Lung (tissue), 12 donors: ENCODE results near the gene SRC. TPM values are rescaled to one million over a fixed set of nuclear protein-coding genes. Genes with fewer than 3 reads are reported as not detected.

Experiments used
- ATAC-seq: fragments of 200-7000 bp; cut with Tn5 transposase; one replicate; pipeline ENCODE4 v1.9.1; 2020; ENCODE audit warnings: moderate number of reproducible peaks; ENCODE audit not compliant: insufficient read depth, low FRiP score
- DNase-seq, 3 donors: peaks; one replicate each; pipeline ENCODE4 v3.0.0-alpha.2; 2013 to 2017
- H3K27ac ChIP-seq, 2 donors: one replicate each; pipeline ENCODE4 v1.5.1; 2013; ENCODE audit warnings: mild to moderate bottlenecking in 2 of 2, moderate library complexity in 2 of 2, control low read depth in 1 of 2, inconsistent platforms in 1 of 2, low read depth in 1 of 2, low read length in 1 of 2
- H3K27me3 ChIP-seq, 3 donors: one replicate each; pipeline ENCODE4 v1.5.1; 2013; ENCODE audit warnings: low read length in 2 of 3; ENCODE audit not compliant: control insufficient read depth in 3 of 3, insufficient read depth in 3 of 3
- H3K36me3 ChIP-seq, 4 donors: one replicate each; pipeline ENCODE4 v1.5.1; 2013; ENCODE audit warnings: low read length in 4 of 4, mild to moderate bottlenecking in 1 of 4, moderate library complexity in 1 of 4; ENCODE audit not compliant: control insufficient read depth in 4 of 4, insufficient read depth in 4 of 4
- H3K4me1 ChIP-seq, 5 donors: one replicate each; pipeline ENCODE4 v1.5.1; 2013; ENCODE audit warnings: low read length in 5 of 5, mild to moderate bottlenecking in 2 of 5, moderate library complexity in 1 of 5; ENCODE audit not compliant: control insufficient read depth in 5 of 5, insufficient read depth in 5 of 5
- H3K4me3 ChIP-seq: one replicate; pipeline ENCODE4 v1.5.1; 2013; ENCODE audit warnings: mild to moderate bottlenecking, control low read depth, moderate library complexity
- H3K9ac ChIP-seq, 2 donors: one replicate each; pipeline ENCODE4 v1.5.1; 2013; ENCODE audit warnings: low read length in 2 of 2, control low read depth in 1 of 2; ENCODE audit not compliant: insufficient read depth in 1 of 2
- H3K9me3 ChIP-seq, 4 donors: one replicate each; pipeline ENCODE4 v1.5.1; 2013; ENCODE audit warnings: low read length in 3 of 4, mild to moderate bottlenecking in 1 of 4, moderate library complexity in 1 of 4; ENCODE audit not compliant: control insufficient read depth in 4 of 4, insufficient read depth in 3 of 4
- WGBS, 2 donors: extraction: QIAGEN DNeasy Blood & Tissue Kit; methylation state at CpG; one replicate each; pipeline ENCODE4 v1.1.7; 2013; 5-methylcytosine and 5-hydroxymethylcytosine counted together
- polyA plus RNA-seq, 2 donors: library from polyadenylated mRNA; stranded (reverse); fragments of 200-250 nt; gene quantifications; one replicate each; pipeline ENCODE4 v1.2.1, GENCODE V29; 2013
- total RNA-seq, 2 donors: library from RNA; depleted of rRNA in 1 of 2; stranded (reverse); fragments of >200 nt in 1 of 2; gene quantifications; one replicate each; pipeline ENCODE4 v1.2.1, GENCODE V29; 2014 to 2021
- TF ChIP-seq, protein P1 (sequence below): IDR thresholded peaks from 2 replicates; pipeline ENCODE4 v1.5.1; 2012; ENCODE audit warnings: mild to moderate bottlenecking; ENCODE audit errors: control extremely low read depth, extremely low read depth
- donor health status: control.
- donor health status: control.
- donor health status: Bipolar disorder and iron deficiency.
- donor health status: healthy.
- donor health status: DM: yes; HTN: yes; CAD: no.

SRC gene
- total and polyA plus RNA-seq, 4 donors, result 35.6 to 69.5 (median 50.1) TPM

DNA sequence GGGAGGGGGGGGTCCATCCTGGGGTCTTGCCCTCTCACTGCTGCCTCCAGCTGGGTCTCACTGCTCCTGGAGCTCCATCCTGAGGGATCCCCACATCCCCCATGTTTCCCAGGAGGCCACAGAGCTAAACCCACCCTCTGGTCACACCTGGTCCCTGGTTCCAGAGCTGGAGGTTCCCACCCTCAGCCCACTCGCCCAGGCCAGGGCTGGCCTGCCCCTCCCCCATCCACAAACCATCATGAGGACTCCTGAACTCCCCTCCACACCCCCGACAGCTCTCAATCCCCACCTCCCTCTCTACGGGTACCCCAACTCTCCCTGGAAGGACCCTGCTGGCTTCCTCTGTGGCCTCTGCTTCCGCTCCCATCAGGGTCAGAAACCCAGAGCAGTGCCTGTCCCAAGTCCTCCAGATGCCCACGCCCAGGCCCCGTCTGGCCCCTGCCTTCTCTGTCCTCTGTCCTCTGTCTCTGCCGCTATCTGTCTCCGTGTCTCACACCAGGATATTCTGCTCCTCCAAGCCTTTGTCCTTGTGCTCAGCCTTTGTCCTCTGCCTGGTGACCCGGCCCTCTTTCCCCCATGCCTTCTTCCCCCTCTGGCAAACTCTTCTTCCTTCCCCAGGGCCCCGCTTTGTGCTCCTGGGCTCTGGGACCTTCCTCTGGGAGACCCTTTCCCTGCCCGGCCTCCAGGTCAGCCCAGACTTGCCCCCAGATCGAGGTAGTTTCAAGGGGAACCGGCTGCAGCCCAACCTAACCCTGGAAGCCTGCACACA lies 74.0 kb downstream of the SRC start:
- no peak for ATAC-seq
- Histone ChIP-seq H3K4me1 (peaks cover 0 to 29% (median 10%) of the 10 kb centered on the region in 5 donors), H3K9ac (no peak overlapping the region), H3K27me3 (peaks cover 0 to 13% (median 0%) of the 10 kb centered on the region in 3 donors), H3K36me3 (no peaks in the 10 kb centered on the region), H3K27ac (no peak overlapping the region), H3K4me3 (no peak overlapping the region), H3K9me3 (peaks cover 0 to 5% (median 0%) of the 10 kb centered on the region in 4 donors)
- no peak for DNase-seq
- TF ChIP-seq, protein P1, sequence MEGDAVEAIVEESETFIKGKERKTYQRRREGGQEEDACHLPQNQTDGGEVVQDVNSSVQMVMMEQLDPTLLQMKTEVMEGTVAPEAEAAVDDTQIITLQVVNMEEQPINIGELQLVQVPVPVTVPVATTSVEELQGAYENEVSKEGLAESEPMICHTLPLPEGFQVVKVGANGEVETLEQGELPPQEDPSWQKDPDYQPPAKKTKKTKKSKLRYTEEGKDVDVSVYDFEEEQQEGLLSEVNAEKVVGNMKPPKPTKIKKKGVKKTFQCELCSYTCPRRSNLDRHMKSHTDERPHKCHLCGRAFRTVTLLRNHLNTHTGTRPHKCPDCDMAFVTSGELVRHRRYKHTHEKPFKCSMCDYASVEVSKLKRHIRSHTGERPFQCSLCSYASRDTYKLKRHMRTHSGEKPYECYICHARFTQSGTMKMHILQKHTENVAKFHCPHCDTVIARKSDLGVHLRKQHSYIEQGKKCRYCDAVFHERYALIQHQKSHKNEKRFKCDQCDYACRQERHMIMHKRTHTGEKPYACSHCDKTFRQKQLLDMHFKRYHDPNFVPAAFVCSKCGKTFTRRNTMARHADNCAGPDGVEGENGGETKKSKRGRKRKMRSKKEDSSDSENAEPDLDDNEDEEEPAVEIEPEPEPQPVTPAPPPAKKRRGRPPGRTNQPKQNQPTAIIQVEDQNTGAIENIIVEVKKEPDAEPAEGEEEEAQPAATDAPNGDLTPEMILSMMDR, result no peak
- WGBS, 2 donors, result 85 to 88% methylated on average over 13 of the region's 13 CpGs

DNA sequence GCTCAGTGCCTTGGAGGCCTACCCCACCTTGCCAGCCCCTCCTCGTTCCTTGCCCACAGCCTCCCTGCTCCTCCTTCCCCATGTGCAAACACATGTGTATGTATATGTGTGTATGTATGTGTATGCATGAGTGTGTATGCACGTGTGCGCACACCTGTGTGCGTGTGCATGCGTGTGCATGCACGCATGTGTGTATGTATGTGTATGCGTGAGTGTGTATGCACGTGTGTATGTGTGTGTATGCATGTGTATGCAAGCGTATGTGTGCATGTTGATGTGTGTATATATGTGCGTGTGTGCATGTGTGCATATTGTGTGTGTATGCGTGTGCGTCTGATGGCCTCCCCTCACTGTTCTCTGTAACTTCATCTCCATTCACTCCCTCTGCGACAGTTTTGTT lies 74.7 kb downstream of the SRC start:
- Histone ChIP-seq H3K4me1 (peaks cover 0 to 29% (median 10%) of the 10 kb centered on the region in 5 donors), H3K9ac (no peak overlapping the region), H3K4me3 (no peak overlapping the region), H3K36me3 (no peaks in the 10 kb centered on the region), H3K27ac (no peak overlapping the region), H3K27me3 (peaks cover 0 to 15% (median 0%) of the 10 kb centered on the region in 3 donors), H3K9me3 (peaks cover 0 to 7% (median 0%) of the 10 kb centered on the region in 4 donors)
- ATAC-seq (no peak), DNase-seq (no peak)
- 90 to 96% methylated on average over 13 of the region's 13 CpGs for WGBS, 2 donors
- TF ChIP-seq, protein P1, result no peak

DNA sequence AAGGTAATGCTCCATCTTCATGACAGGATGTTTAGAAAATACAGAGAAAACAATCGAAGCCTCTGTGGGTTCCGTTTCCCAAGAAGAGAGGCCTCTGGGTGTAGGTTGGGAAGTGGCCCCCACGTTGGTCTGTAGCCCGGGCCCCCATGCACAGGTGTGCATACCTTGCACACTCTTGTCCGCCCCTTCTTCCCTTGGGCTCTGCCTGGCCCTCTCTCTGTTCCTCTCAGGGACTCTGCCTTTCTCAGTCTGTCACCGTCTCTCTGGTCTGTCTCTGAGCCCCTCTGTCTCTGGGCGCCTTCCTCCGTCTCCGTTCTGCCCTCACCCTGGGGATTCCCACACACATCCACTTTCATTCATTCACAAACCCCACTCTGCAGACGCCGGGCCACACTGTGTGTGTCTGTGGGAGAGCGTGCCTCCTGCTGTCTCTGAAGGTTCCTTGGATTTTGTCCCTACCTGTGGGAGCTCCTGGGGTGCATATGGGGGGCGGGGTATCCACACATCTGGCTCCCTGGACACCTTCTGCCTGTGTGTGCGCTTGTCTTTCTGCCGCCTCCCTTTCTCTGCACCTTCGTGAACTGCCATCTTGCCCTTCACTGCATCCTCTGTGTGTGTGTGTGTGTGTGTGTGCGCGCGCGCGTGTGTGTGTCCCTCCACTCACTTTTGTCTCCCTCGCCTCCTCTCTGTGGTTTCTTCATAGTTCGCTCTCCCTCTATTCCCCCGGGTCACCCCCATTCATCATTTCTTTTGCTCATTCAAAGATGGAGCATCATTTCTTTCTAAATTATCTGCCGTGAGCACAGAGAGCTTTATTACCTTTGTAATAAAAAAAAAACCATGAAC lies 75.3 kb downstream of the SRC start:
- Histone ChIP-seq H3K4me1 (peaks cover 0 to 29% (median 10%) of the 10 kb centered on the region in 5 donors), H3K27ac (no peak overlapping the region), H3K4me3 (no peak overlapping the region), H3K9ac (no peak overlapping the region), H3K9me3 (peaks cover 0 to 7% (median 0%) of the 10 kb centered on the region in 4 donors), H3K36me3 (no peaks in the 10 kb centered on the region), H3K27me3 (peaks cover 0 to 18% (median 0%) of the 10 kb centered on the region in 3 donors)
- DNase-seq, result no peak
- no peak for ATAC-seq
- 70 to 75% methylated on average over 25 of the region's 25 CpGs for WGBS, 2 donors
- TF ChIP-seq, protein P1, result no peak
